ENCODE measurements around the gene BRD4.

Gene BRD4

GRCh38 chr19:15293781-15294491, 38.4 kb downstream of the BRD4 start:
- Histone ChIP-seq H3K9me3 (ENCODE audit: control insufficient read depth, insufficient read depth, low read length) (no peaks in the 10 kb centered on the region), H3K9ac (ENCODE audit: low read depth, low read length) (no peak overlapping the region), H3K4me1 (ENCODE audit: insufficient read depth, low read length) (peaks cover 48% of the 10 kb centered on the region), H3K36me3 (ENCODE audit: insufficient read depth, low read length) (no peaks in the 10 kb centered on the region)

- no peaks in the 10 kb centered on the region for H3K36me3 ChIP-seq (ENCODE audit: insufficient read depth, low read length)
- no peak overlapping the region for H3K9ac ChIP-seq (ENCODE audit: low read depth, low read length)
These were observed 39.3 kb downstream of the BRD4 start for GRCh38 chr19:15292847-15293582.

GRCh38 chr19:15292140-15292539, 40.2 kb downstream of the BRD4 start:
- Histone ChIP-seq H3K9ac (ENCODE audit: low read depth, low read length) (no peak overlapping the region), H3K4me1 (ENCODE audit: insufficient read depth, low read length) (peaks cover 42% of the 10 kb centered on the region), H3K9me3 (ENCODE audit: control insufficient read depth, insufficient read depth, low read length) (no peaks in the 10 kb centered on the region), H3K36me3 (ENCODE audit: insufficient read depth, low read length) (no peaks in the 10 kb centered on the region)

More at GRCh38 chr19:15292847-15293582, 39.3 kb downstream of the BRD4 start:
- peaks cover 48% of the 10 kb centered on the region for H3K4me1 ChIP-seq (ENCODE audit: insufficient read depth, low read length)
- H3K9me3 ChIP-seq (ENCODE audit: control insufficient read depth, insufficient read depth, low read length): no peaks in the 10 kb centered on the region

- no peaks in the 10 kb centered on the region for H3K9me3 ChIP-seq (ENCODE audit: control insufficient read depth, insufficient read depth, low read length)
- H3K36me3 ChIP-seq (ENCODE audit: insufficient read depth, low read length): no peaks in the 10 kb centered on the region
- H3K4me1 ChIP-seq (ENCODE audit: insufficient read depth, low read length): peaks cover 39% of the 10 kb centered on the region
- no peak overlapping the region for H3K9ac ChIP-seq (ENCODE audit: low read depth, low read length)
These were observed 40.8 kb downstream of the BRD4 start for GRCh38 chr19:15291548-15292021.

- H3K4me1 ChIP-seq (ENCODE audit: insufficient read depth, low read length): peaks cover 43% of the 10 kb centered on the region
- no peaks in the 10 kb centered on the region for H3K36me3 ChIP-seq (ENCODE audit: insufficient read depth, low read length)
- no peaks in the 10 kb centered on the region for H3K9me3 ChIP-seq (ENCODE audit: control insufficient read depth, insufficient read depth, low read length)
- no peak overlapping the region for H3K9ac ChIP-seq (ENCODE audit: low read depth, low read length)
These were observed 41.2 kb downstream of the BRD4 start for GRCh38 chr19:15291089-15291488.

GRCh38 chr19:15290166-15290565, 42.2 kb downstream of the BRD4 start:
- no peaks in the 10 kb centered on the region for H3K9me3 ChIP-seq (ENCODE audit: control insufficient read depth, insufficient read depth, low read length)
- no peaks in the 10 kb centered on the region for H3K36me3 ChIP-seq (ENCODE audit: insufficient read depth, low read length)
- peaks cover 42% of the 10 kb centered on the region for H3K4me1 ChIP-seq (ENCODE audit: insufficient read depth, low read length)
- no peak overlapping the region for H3K9ac ChIP-seq (ENCODE audit: low read depth, low read length)

- Histone ChIP-seq H3K36me3 (ENCODE audit: insufficient read depth, low read length) (no peaks in the 10 kb centered on the region), H3K9ac (ENCODE audit: low read depth, low read length) (no peak overlapping the region), H3K9me3 (ENCODE audit: control insufficient read depth, insufficient read depth, low read length) (no peaks in the 10 kb centered on the region), H3K4me1 (ENCODE audit: insufficient read depth, low read length) (peaks cover 42% of the 10 kb centered on the region)
These were observed 42.7 kb downstream of the BRD4 start for GRCh38 chr19:15289673-15290072.

GRCh38 chr19:15288146-15288963, 44.0 kb downstream of the BRD4 start:
- Histone ChIP-seq H3K9me3 (ENCODE audit: control insufficient read depth, insufficient read depth, low read length) (no peaks in the 10 kb centered on the region), H3K4me1 (ENCODE audit: insufficient read depth, low read length) (peaks cover 38% of the 10 kb centered on the region), H3K9ac (ENCODE audit: low read depth, low read length) (no peak overlapping the region)

GRCh38 chr19:15287496-15287895, 44.8 kb downstream of the BRD4 start:
- H3K9ac ChIP-seq (ENCODE audit: low read depth, low read length): no peak overlapping the region
- peaks cover 38% of the 10 kb centered on the region for H3K4me1 ChIP-seq (ENCODE audit: insufficient read depth, low read length)
- H3K9me3 ChIP-seq (ENCODE audit: control insufficient read depth, insufficient read depth, low read length): no peaks in the 10 kb centered on the region
- no peaks in the 10 kb centered on the region for H3K36me3 ChIP-seq (ENCODE audit: insufficient read depth, low read length)

More at GRCh38 chr19:15288146-15288963, 44.0 kb downstream of the BRD4 start:
- no peaks in the 10 kb centered on the region for H3K36me3 ChIP-seq (ENCODE audit: insufficient read depth, low read length)

- H3K9me3 ChIP-seq (ENCODE audit: control insufficient read depth, insufficient read depth, low read length): no peaks in the 10 kb centered on the region
- no peak overlapping the region for H3K9ac ChIP-seq (ENCODE audit: low read depth, low read length)
- H3K36me3 ChIP-seq (ENCODE audit: insufficient read depth, low read length): no peaks in the 10 kb centered on the region
- H3K4me1 ChIP-seq (ENCODE audit: insufficient read depth, low read length): peaks cover 38% of the 10 kb centered on the region
These were observed 45.5 kb downstream of the BRD4 start for GRCh38 chr19:15286688-15287365.

GRCh38 chr19:15285896-15286591, 46.3 kb downstream of the BRD4 start:
- no peaks in the 10 kb centered on the region for H3K36me3 ChIP-seq (ENCODE audit: insufficient read depth, low read length)
- no peaks in the 10 kb centered on the region for H3K9me3 ChIP-seq (ENCODE audit: control insufficient read depth, insufficient read depth, low read length)
- H3K9ac ChIP-seq (ENCODE audit: low read depth, low read length): no peak overlapping the region
- H3K4me1 ChIP-seq (ENCODE audit: insufficient read depth, low read length): peaks cover 38% of the 10 kb centered on the region

- H3K4me1 ChIP-seq (ENCODE audit: insufficient read depth, low read length): peaks cover 43% of the 10 kb centered on the region
- H3K9me3 ChIP-seq (ENCODE audit: control insufficient read depth, insufficient read depth, low read length): no peaks in the 10 kb centered on the region
- no peaks in the 10 kb centered on the region for H3K36me3 ChIP-seq (ENCODE audit: insufficient read depth, low read length)
- H3K9ac ChIP-seq (ENCODE audit: low read depth, low read length): no peak overlapping the region
These were observed 47.4 kb downstream of the BRD4 start for GRCh38 chr19:15284896-15285295.

GRCh38 chr19:15284091-15284490, 48.2 kb downstream of the BRD4 start:
- Histone ChIP-seq H3K9me3 (ENCODE audit: control insufficient read depth, insufficient read depth, low read length) (no peaks in the 10 kb centered on the region), H3K9ac (ENCODE audit: low read depth, low read length) (no peak overlapping the region), H3K4me1 (ENCODE audit: insufficient read depth, low read length) (peaks cover 49% of the 10 kb centered on the region), H3K36me3 (ENCODE audit: insufficient read depth, low read length) (no peaks in the 10 kb centered on the region)

All from ES-I3 (cell line).